PC-3 (cell line): ENCODE data around the gene ATP23. TPM values are rescaled to one million over a fixed set of nuclear protein-coding genes. Genes with fewer than 3 reads are reported as not detected.
A peak's percentile ranks its signal among the peaks of the same experiment; 100 is the strongest.

Experiments
- ATAC-seq: fragments of 200-7000 bp; cut with Tn5 transposase; 2 replicates; pipeline ENCODE4 v1.9.1; 2020; ENCODE audit warnings: mild to moderate bottlenecking, moderate library complexity
- BruUV-seq: library from RNA; stranded (reverse); fragments of 400-500 nt; replicated peaks from 2 replicates; lab custom pipeline; 2021; lab: Mats Ljungman, UMichigan
- CTCF ChIA-PET: fragments of 300-600 bp; sonication (Branson Sonifier 250); formaldehyde crosslinking; loops from one replicate; lab custom pipeline; 2022; ENCODE audit warnings: antibody characterized with exemption; lab: Charles Lee
- POLR2A ChIA-PET: fragments of 300-600 bp; sonication (Branson Sonifier 250); formaldehyde crosslinking; loops from one replicate; lab custom pipeline; 2022; ENCODE audit warnings: antibody characterized with exemption; ENCODE audit not compliant: unreplicated experiment; lab: Charles Lee
- DNase-seq: peaks from one replicate; pipeline ENCODE4 v3.0.0-alpha.2; 2015
- H2AFZ ChIP-seq: fragments of 300-600 bp; sonication (generic); 2 replicates; pipeline ENCODE4 v1.6.0; 2016; ENCODE audit warnings: antibody characterized with exemption, low read length
- H3F3A ChIP-seq: fragments of 300-600 bp; sonication (generic); one replicate; pipeline ENCODE4 v1.6.0; 2017; ENCODE audit warnings: antibody characterized with exemption, low read length, control low read depth, mild to moderate bottlenecking; ENCODE audit not compliant: unreplicated experiment
- H3K27ac ChIP-seq: fragments of 300-600 bp; sonication (generic); 2 replicates; pipeline ENCODE4 v1.5.1; 2016; ENCODE audit warnings: mild to moderate bottlenecking, low read length
- H3K27me3 ChIP-seq: fragments of 300-600 bp; sonication (generic); 2 replicates; pipeline ENCODE4 v1.6.1; 2016; ENCODE audit warnings: low read length, mixed read lengths
- H3K36me3 ChIP-seq: fragments of 300-600 bp; sonication (generic); 2 replicates; pipeline ENCODE4 v1.6.1; 2016; ENCODE audit warnings: low read depth, mixed run types, low read length, mixed read lengths
- H3K4me1 ChIP-seq: fragments of 300-600 bp; sonication (generic); 2 replicates; pipeline ENCODE4 v1.5.1; 2016; ENCODE audit warnings: low read length; ENCODE audit not compliant: insufficient read depth
- H3K4me2 ChIP-seq: fragments of 300-600 bp; sonication (generic); 2 replicates; pipeline ENCODE4 v1.6.0; 2016; ENCODE audit warnings: low read length
- H3K4me3 ChIP-seq: fragments of 300-600 bp; sonication (generic); 2 replicates; pipeline ENCODE4 v1.5.1; 2016; ENCODE audit warnings: mild to moderate bottlenecking, low read length, mixed read lengths
- H3K79me2 ChIP-seq: fragments of 300-600 bp; sonication (generic); 2 replicates; pipeline ENCODE4 v1.6.1; 2017; ENCODE audit warnings: low read length, mixed read lengths
- H3K9ac ChIP-seq: fragments of 300-600 bp; sonication (generic); 2 replicates; pipeline ENCODE4 v1.6.0; 2016; ENCODE audit warnings: mild to moderate bottlenecking, low read length
- H3K9me2 ChIP-seq: fragments of 300-600 bp; sonication (generic); replicated peaks from 2 replicates; pipeline ENCODE4 v1.6.1; 2016; ENCODE audit warnings: mixed run types, low read length, mixed read lengths
- H3K9me3 ChIP-seq: fragments of 300-600 bp; sonication (generic); 2 replicates; pipeline ENCODE4 v1.6.1; 2016; ENCODE audit warnings: low read length, mixed read lengths
- H4K20me1 ChIP-seq: fragments of 300-600 bp; sonication (generic); 2 replicates; pipeline ENCODE4 v1.6.1; 2016; ENCODE audit warnings: low read length, mixed read lengths
- EZH2 ChIP-seq: fragments of 300-600 bp; sonication (generic); IDR thresholded peaks from one replicate; pipeline ENCODE4 v1.6.1; 2017; ENCODE audit warnings: antibody characterized with exemption, mild to moderate bottlenecking, low read length; ENCODE audit not compliant: unreplicated experiment
- EZH2phosphoT487 ChIP-seq: fragments of 300-600 bp; sonication (generic); IDR thresholded peaks from 2 replicates; pipeline ENCODE4 v1.6.1; 2018; ENCODE audit warnings: mild to moderate bottlenecking, antibody characterized with exemption, low read length, borderline replicate concordance
- intact Hi-C: fragments of 100-400 bp; cut with micrococcal nuclease; formaldehyde crosslinking; loops from 2 replicates; pipeline ENCODE4 v1.9.0; 2023
- total RNA-seq: library from RNA; depleted of rRNA; stranded (reverse); fragments of >200 nt; gene quantifications from 2 replicates; pipeline ENCODE4 v1.2.3, GENCODE V29; 2014
- TF ChIP-seq, protein P1 (sequence below): fragments of 300-600 bp; sonication (generic); conservative IDR thresholded peaks from 2 replicates; pipeline ENCODE4 v1.5.1; 2017; ENCODE audit warnings: antibody characterized with exemption, low read depth, mild to moderate bottlenecking, low read length

ATP23 gene
- total RNA-seq, 1 experiment from 2014 or later, result 19.4 TPM

DNA sequence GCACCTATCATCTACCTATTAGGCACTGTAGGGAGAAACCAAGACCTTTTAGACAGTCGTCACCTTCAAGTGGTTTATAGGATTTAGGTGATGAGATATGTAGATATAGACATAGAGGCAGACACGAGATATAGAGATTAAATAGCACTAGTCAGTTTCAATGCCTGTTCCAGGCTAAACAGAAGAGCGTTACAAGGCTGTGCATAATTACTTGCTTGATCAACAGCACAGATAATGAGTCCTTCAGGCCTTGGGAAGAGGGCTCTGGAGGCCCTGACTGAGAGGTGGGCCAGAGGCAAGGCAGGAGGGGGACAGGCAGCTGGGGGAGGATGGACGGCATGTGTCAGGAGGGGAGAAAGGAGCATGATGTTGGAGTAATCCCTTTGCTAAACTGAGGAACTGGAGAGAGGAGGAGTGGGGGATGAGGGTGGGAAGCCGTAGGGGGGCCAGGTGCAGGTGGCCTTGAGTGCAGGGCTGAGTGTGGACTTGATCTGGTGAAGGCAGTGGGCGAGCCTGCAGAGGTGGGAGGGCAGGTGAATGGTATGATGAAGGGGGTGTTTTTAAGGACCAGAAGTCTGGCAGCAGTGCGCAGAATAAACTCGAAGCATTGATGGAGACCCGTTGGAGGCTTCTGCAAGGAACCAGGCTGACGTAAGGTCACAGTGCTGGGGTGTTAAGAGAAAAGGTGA lies 43.9 kb upstream of the ATP23 start:
- Histone ChIP-seq H3K4me2 (peak overlapping the region; percentile 81; the same call in 1 of the 2 replicates), H3K9ac (no peak overlapping the region), H3K9me2 (no peaks in the 10 kb centered on the region), H3K4me1 (peaks cover 30% of the 10 kb centered on the region), H4K20me1 (no peaks in the 10 kb centered on the region), H3K79me2 (no peaks in the 10 kb centered on the region), H3K27ac (no peak overlapping the region), H3K27me3 (no peaks in the 10 kb centered on the region), H2AFZ (peak overlapping the region; percentile 87; the same call in 1 of the 2 replicates), H3F3A (peaks cover 9% of the 10 kb centered on the region), H3K4me3 (no peak overlapping the region), H3K36me3 (no peaks in the 10 kb centered on the region), H3K9me3 (no peaks in the 10 kb centered on the region)
- no peak for ATAC-seq
- intact Hi-C loops, result no loop called here
- BruUV-seq, result no TSS peak
- no peak for TF ChIP-seq EZH2phosphoT487
- no peak for TF ChIP-seq EZH2
- TF ChIP-seq, protein P1, sequence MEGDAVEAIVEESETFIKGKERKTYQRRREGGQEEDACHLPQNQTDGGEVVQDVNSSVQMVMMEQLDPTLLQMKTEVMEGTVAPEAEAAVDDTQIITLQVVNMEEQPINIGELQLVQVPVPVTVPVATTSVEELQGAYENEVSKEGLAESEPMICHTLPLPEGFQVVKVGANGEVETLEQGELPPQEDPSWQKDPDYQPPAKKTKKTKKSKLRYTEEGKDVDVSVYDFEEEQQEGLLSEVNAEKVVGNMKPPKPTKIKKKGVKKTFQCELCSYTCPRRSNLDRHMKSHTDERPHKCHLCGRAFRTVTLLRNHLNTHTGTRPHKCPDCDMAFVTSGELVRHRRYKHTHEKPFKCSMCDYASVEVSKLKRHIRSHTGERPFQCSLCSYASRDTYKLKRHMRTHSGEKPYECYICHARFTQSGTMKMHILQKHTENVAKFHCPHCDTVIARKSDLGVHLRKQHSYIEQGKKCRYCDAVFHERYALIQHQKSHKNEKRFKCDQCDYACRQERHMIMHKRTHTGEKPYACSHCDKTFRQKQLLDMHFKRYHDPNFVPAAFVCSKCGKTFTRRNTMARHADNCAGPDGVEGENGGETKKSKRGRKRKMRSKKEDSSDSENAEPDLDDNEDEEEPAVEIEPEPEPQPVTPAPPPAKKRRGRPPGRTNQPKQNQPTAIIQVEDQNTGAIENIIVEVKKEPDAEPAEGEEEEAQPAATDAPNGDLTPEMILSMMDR, result no peak
- no peak for DNase-seq
- CTCF ChIA-PET, result interaction anchor here (1.0 kb wide), 1 partner anchor 9 kb away, joined by 5 read pairs; no protein-coding TSS in a partner anchor
- POLR2A ChIA-PET, result no interaction called here

- Histone ChIP-seq H3K9me2 (no peaks in the 10 kb centered on the region), H3K9me3 (no peaks in the 10 kb centered on the region), H3K79me2 (no peaks in the 10 kb centered on the region), H3K27me3 (no peaks in the 10 kb centered on the region), H3K4me2 (peak overlapping the region; percentile 70), H3K4me3 (peak overlapping the region; percentile 29; the same call in 1 of the 2 replicates), H3K4me1 (peaks cover 30% of the 10 kb centered on the region), H2AFZ (peak overlapping the region; percentile 52), H3K36me3 (no peaks in the 10 kb centered on the region), H3F3A (peaks cover 9% of the 10 kb centered on the region), H4K20me1 (no peaks in the 10 kb centered on the region), H3K27ac (peak overlapping the region; percentile 63), H3K9ac (no peak overlapping the region)
- no TSS peak for BruUV-seq
- intact Hi-C loops, result no loop called here
- TF ChIP-seq EZH2phosphoT487 (no peak), EZH2 (no peak)
- TF ChIP-seq, protein P1, result no peak
- POLR2A ChIA-PET, result no interaction called here
- ATAC-seq (peak; percentile 39), DNase-seq (no peak)
- CTCF ChIA-PET, result interaction anchor here (0.6 to 1.2 kb wide), 3 partner anchors 9 to 66 kb away, joined by 3 to 4 read pairs (median 4); no protein-coding TSS in a partner anchor
Observed at GRCh38 chr12:57898308-57898970, 42.9 kb upstream of the ATP23 start.
